Loucy (cell line): Measurements from ENCODE around the gene PHEX.

Experiments
- H2AFZ ChIP-seq: fragments of 200-600 bp; sonication (generic); 2 replicates; pipeline ENCODE4 v1.6.0; 2016; ENCODE audit warnings: antibody characterized with exemption, mild to moderate bottlenecking, low read length, moderate library complexity
- H3F3A ChIP-seq: fragments of 200-600 bp; 2 replicates; pipeline ENCODE4 v1.6.0; 2016; ENCODE audit warnings: antibody characterized with exemption, low read depth, mild to moderate bottlenecking
- H3K27me3 ChIP-seq: fragments of 200-600 bp; sonication (generic); 2 replicates; pipeline ENCODE4 v1.6.1; 2014; ENCODE audit warnings: low read length, mild to moderate bottlenecking; ENCODE audit not compliant: insufficient read depth, poor library complexity, severe bottlenecking
- H3K36me3 ChIP-seq: fragments of 200-600 bp; sonication (generic); 2 replicates; pipeline ENCODE4 v1.6.1; 2016; ENCODE audit warnings: low read length; ENCODE audit not compliant: insufficient read depth
- H3K4me1 ChIP-seq: fragments of 200-600 bp; sonication (generic); 2 replicates; pipeline ENCODE4 v1.5.1; 2014; ENCODE audit warnings: low read length, mild to moderate bottlenecking; ENCODE audit not compliant: insufficient read depth, poor library complexity, severe bottlenecking
- H3K4me2 ChIP-seq: fragments of 200-600 bp; sonication (generic); 2 replicates; pipeline ENCODE4 v1.6.0; 2014; ENCODE audit warnings: antibody characterized with exemption, low read length, low read depth, mild to moderate bottlenecking; ENCODE audit not compliant: poor library complexity, severe bottlenecking
- H3K4me3 ChIP-seq: fragments of 200-600 bp; sonication (generic); 2 replicates; pipeline ENCODE4 v1.5.1; 2014; ENCODE audit warnings: low read length, mild to moderate bottlenecking, mixed read lengths; ENCODE audit not compliant: poor library complexity, severe bottlenecking
- H3K79me2 ChIP-seq: fragments of 200-600 bp; sonication (generic); 2 replicates; pipeline ENCODE4 v1.6.1; 2014; ENCODE audit warnings: low read length; ENCODE audit not compliant: insufficient read depth
- H3K9ac ChIP-seq: fragments of 200-600 bp; sonication (generic); 2 replicates; pipeline ENCODE4 v1.6.0; 2014; ENCODE audit warnings: mild to moderate bottlenecking, low read depth, low read length, moderate library complexity; ENCODE audit not compliant: poor library complexity, severe bottlenecking
- H3K9me2 ChIP-seq: fragments of 200-600 bp; sonication (generic); replicated peaks from 2 replicates; pipeline ENCODE4 v1.6.1; 2016; ENCODE audit warnings: low read depth, low read length, mixed read lengths
- H3K9me3 ChIP-seq: fragments of 200-600 bp; sonication (generic); 2 replicates; pipeline ENCODE4 v1.6.1; 2014; ENCODE audit warnings: mild to moderate bottlenecking, antibody characterized with exemption, low read length, low read depth; ENCODE audit not compliant: insufficient read depth
- H4K20me1 ChIP-seq: fragments of 200-600 bp; sonication (generic); 2 replicates; pipeline ENCODE4 v1.6.0; 2014; ENCODE audit warnings: antibody characterized with exemption, low read length, mild to moderate bottlenecking; ENCODE audit not compliant: insufficient read depth, poor library complexity, severe bottlenecking
- EZH2phosphoT487 ChIP-seq: fragments of 200-600 bp; IDR thresholded peaks from 2 replicates; pipeline ENCODE4 v1.6.1; 2018; ENCODE audit warnings: antibody characterized with exemption, mild to moderate bottlenecking, moderate library complexity, borderline replicate concordance
- TF ChIP-seq, protein P1 (sequence below): fragments of 200-600 bp; sonication (generic); conservative IDR thresholded peaks from 2 replicates; pipeline ENCODE4 v1.5.1; 2014; ENCODE audit warnings: mild to moderate bottlenecking, antibody characterized with exemption, low read length

PHEX gene

DNA sequence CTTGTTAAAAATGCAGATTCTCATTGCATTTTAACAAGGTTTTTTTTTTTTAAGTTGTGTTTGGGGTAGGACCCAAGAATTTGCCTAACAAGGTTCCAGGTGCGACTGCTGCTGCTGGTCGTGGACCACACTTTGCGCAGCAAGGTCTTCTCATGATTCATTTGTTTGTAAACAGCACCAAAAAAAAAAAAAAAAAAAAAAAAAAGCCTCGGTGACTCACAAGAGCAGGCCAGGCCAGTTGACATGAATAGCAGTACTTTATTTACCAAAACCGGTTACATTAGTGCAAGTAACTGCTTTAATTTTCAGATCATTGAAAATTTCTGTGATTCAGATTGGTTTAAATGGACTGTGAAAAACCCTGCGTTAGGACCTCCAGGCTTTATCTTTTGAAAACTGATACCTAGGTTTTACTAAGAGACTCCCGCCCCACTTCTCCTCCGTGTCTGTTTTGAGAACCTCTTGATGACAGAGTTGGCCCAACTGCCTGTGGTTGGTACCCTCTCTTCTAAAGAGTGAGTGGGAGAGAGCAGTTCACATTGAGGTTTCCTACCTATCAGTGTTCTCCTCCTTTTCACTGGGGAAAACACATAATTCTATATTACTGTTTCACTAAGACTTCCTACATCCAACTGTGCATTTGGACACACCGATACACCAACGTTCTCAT, 86.2 kb downstream of the PHEX start:
- no peaks in the 10 kb centered on the region for H3K79me2 ChIP-seq
- H4K20me1 ChIP-seq: no peaks in the 10 kb centered on the region
- H3K9me2 ChIP-seq: no peaks in the 10 kb centered on the region
- H3K4me1 ChIP-seq: no peaks in the 10 kb centered on the region
- H3K27me3 ChIP-seq: no peaks in the 10 kb centered on the region
- H2AFZ ChIP-seq: no peak overlapping the region
- TF ChIP-seq, protein P1, sequence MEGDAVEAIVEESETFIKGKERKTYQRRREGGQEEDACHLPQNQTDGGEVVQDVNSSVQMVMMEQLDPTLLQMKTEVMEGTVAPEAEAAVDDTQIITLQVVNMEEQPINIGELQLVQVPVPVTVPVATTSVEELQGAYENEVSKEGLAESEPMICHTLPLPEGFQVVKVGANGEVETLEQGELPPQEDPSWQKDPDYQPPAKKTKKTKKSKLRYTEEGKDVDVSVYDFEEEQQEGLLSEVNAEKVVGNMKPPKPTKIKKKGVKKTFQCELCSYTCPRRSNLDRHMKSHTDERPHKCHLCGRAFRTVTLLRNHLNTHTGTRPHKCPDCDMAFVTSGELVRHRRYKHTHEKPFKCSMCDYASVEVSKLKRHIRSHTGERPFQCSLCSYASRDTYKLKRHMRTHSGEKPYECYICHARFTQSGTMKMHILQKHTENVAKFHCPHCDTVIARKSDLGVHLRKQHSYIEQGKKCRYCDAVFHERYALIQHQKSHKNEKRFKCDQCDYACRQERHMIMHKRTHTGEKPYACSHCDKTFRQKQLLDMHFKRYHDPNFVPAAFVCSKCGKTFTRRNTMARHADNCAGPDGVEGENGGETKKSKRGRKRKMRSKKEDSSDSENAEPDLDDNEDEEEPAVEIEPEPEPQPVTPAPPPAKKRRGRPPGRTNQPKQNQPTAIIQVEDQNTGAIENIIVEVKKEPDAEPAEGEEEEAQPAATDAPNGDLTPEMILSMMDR: no peak
- no peak for TF ChIP-seq EZH2phosphoT487
- no peaks in the 10 kb centered on the region for H3K36me3 ChIP-seq
- no peaks in the 10 kb centered on the region for H3F3A ChIP-seq
- H3K4me3 ChIP-seq: no peak overlapping the region
- no peak overlapping the region for H3K9ac ChIP-seq
- H3K9me3 ChIP-seq: no peaks in the 10 kb centered on the region
- no peak overlapping the region for H3K4me2 ChIP-seq

DNA sequence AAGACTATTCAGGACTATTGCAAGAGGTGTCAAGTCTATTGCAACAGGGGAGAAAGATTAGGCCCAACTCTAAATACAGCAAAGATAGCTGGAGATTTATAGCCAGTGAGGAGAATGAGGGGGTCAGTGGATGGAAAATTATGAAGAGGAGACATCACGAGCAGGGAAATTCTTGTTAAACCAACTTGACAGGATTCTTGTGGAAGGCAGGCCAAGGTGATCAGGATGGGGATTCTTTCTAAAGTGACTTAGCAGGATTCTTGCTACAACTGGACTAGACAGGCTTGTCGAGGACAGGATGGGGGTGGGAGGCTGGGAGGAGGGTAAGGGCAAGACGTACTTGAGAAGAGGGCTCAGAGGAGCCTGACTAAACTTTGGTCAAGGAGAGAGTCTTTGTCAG, 89.0 kb downstream of the PHEX start:
- no peaks in the 10 kb centered on the region for H3K9me2 ChIP-seq
- H3K9me3 ChIP-seq: no peaks in the 10 kb centered on the region
- no peaks in the 10 kb centered on the region for H3K4me1 ChIP-seq
- no peak overlapping the region for H3K4me2 ChIP-seq
- no peaks in the 10 kb centered on the region for H3K79me2 ChIP-seq
- no peak overlapping the region for H2AFZ ChIP-seq
- H3K4me3 ChIP-seq: no peak overlapping the region
- no peaks in the 10 kb centered on the region for H3F3A ChIP-seq
- no peaks in the 10 kb centered on the region for H3K36me3 ChIP-seq
- no peak overlapping the region for H3K9ac ChIP-seq
- no peak for TF ChIP-seq EZH2phosphoT487
- TF ChIP-seq, protein P1: no peak
- H4K20me1 ChIP-seq: no peaks in the 10 kb centered on the region
- H3K27me3 ChIP-seq: no peaks in the 10 kb centered on the region

DNA sequence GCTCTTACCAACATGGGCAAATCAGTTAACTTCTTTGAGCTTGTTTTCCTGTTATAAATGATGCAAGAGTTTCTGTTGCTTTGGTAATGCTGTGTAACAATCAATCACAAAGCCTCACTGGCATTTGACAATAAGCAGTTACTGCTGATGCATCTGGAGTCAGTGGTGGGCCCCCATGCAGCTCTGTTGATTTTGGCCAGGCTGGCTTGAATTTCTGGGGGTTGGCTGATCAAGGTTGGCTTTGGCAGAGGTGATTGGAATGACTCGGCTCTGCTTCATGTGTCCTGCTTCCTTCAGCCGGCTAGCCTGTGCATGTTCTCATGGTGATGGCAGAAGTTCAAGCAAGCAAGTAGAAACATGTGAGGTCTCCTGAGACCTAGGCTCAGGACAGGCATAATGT, 90.4 kb downstream of the PHEX start:
- Histone ChIP-seq H3K4me3 (no peak overlapping the region), H3K9me2 (no peaks in the 10 kb centered on the region), H3K27me3 (no peaks in the 10 kb centered on the region), H3F3A (no peaks in the 10 kb centered on the region), H4K20me1 (no peaks in the 10 kb centered on the region), H3K4me2 (no peak overlapping the region), H3K4me1 (no peaks in the 10 kb centered on the region), H2AFZ (no peak overlapping the region), H3K9ac (no peak overlapping the region), H3K79me2 (no peaks in the 10 kb centered on the region), H3K36me3 (no peaks in the 10 kb centered on the region), H3K9me3 (no peaks in the 10 kb centered on the region)
- TF ChIP-seq, protein P1: no peak
